ENCODE data around the gene NR5A2.

DNA sequence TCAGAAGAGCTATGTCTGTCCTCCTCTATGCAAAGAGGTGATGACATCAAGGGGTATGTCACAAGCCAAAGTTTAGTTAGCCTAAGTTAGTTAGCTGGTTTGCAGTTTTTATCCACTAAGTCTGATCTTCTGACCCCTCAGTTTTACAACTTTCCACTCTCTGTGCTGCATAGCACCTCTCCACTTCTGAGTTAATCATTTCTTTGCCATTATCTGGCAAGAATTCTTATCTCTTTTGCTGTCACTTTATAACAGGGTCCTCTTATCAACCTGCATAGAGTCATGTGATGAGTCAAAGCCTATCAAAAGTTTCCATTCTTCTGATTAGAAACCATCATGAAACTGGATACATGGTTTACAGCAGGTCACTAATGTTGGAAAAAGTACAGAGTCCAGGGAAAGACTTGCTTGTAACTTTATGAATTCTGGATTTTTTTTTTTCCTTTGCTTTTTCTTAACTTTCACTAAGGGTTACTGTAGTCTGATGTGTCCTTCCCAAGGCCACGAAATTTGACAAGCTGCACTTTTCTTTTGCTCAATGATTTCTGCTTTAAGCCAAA lies at the start of gene NR5A2:
- TF ChIP-seq, protein P1, sequence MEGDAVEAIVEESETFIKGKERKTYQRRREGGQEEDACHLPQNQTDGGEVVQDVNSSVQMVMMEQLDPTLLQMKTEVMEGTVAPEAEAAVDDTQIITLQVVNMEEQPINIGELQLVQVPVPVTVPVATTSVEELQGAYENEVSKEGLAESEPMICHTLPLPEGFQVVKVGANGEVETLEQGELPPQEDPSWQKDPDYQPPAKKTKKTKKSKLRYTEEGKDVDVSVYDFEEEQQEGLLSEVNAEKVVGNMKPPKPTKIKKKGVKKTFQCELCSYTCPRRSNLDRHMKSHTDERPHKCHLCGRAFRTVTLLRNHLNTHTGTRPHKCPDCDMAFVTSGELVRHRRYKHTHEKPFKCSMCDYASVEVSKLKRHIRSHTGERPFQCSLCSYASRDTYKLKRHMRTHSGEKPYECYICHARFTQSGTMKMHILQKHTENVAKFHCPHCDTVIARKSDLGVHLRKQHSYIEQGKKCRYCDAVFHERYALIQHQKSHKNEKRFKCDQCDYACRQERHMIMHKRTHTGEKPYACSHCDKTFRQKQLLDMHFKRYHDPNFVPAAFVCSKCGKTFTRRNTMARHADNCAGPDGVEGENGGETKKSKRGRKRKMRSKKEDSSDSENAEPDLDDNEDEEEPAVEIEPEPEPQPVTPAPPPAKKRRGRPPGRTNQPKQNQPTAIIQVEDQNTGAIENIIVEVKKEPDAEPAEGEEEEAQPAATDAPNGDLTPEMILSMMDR (IDR thresholded peaks at IDR 0.05): no peak
- TF ChIP-seq POLR2A (IDR thresholded peaks at IDR 0.05): no peak
